ENCODE measurements around the gene CD6. TPM values are rescaled to one million over a fixed set of nuclear protein-coding genes. Genes with fewer than 3 reads are reported as not detected.
A peak's percentile ranks its signal among the peaks of the same experiment; 100 is the strongest.

The CD6 gene
- total and polyA plus RNA-seq, 9 donors, result 0.42 to 3.4 (median 0.69) TPM

- Histone ChIP-seq H3K4me1 (ENCODE audit: insufficient read depth) (peaks cover 8% of the 10 kb centered on the region), H3K4me3 (no peak overlapping the region), H3K36me3 (no peaks in the 10 kb centered on the region), H3K27me3 (no peaks in the 10 kb centered on the region), H3K9me3 (no peaks in the 10 kb centered on the region), H3K27ac (no peak overlapping the region)
- intact Hi-C loops (cut with DNase I), result no loop called here
- 71 to 79% (median 75%) methylated on average over 5 of the region's 5 CpGs for WGBS, 3 donors
- no peak for TF ChIP-seq POLR2A (IDR thresholded peaks at IDR 0.05)
- TF ChIP-seq CTCF (IDR thresholded peaks at IDR 0.05), result no peak
- no peak for TF ChIP-seq EP300 (IDR thresholded peaks at IDR 0.05)
- no peak for DNase-seq
These were observed 23.2 kb upstream of the CD6 start for GRCh38 chr11:60948250-60948649.

- no peaks in the 10 kb centered on the region for H3K27me3 ChIP-seq
- no peak for TF ChIP-seq EP300 (IDR thresholded peaks at IDR 0.05)
- no peak for TF ChIP-seq POLR2A (IDR thresholded peaks at IDR 0.05)
- no peak for TF ChIP-seq CTCF (IDR thresholded peaks at IDR 0.05)
- intact Hi-C loops (cut with DNase I), result loop anchor here in 1 of 4 donors (5.0 kb wide), 1 partner anchor 177 kb away; no protein-coding TSS in a partner anchor
- peak in 1 of 5 donors; percentile 48 for DNase-seq
- 33 to 44% (median 36%) methylated on average over 6 of the region's 6 CpGs for WGBS, 3 donors
- peak overlapping the region; percentile 47 for H3K4me3 ChIP-seq
- no peaks in the 10 kb centered on the region for H3K9me3 ChIP-seq
- peak overlapping the region in 1 of 2 donors; percentile 90 for H3K27ac ChIP-seq
- no peaks in the 10 kb centered on the region for H3K36me3 ChIP-seq
- H3K4me1 ChIP-seq (ENCODE audit: insufficient read depth), result peaks cover 8% of the 10 kb centered on the region
These were observed 21.5 kb upstream of the CD6 start for GRCh38 chr11:60950024-60950423.

GRCh38 chr11:60950933-60951605 is 20.4 kb upstream of the CD6 start:
- no peaks in the 10 kb centered on the region for H3K9me3 ChIP-seq
- H3K36me3 ChIP-seq, result no peaks in the 10 kb centered on the region
- H3K4me1 ChIP-seq (ENCODE audit: insufficient read depth), result peaks cover 8% of the 10 kb centered on the region
- no peaks in the 10 kb centered on the region for H3K27me3 ChIP-seq
- H3K27ac ChIP-seq, result peak overlapping the region; percentile 62 to 90
- TF ChIP-seq EP300 (IDR thresholded peaks at IDR 0.05) (no peak), CTCF (IDR thresholded peaks at IDR 0.05) (no peak), POLR2A (IDR thresholded peaks at IDR 0.05) (no peak)
- DNase-seq, result peak; percentile 47 to 73 (median 61)
- intact Hi-C loops (cut with DNase I), result loop anchor here in 1 of 4 donors (5.0 kb wide), 1 partner anchor 176 kb away; no protein-coding TSS in a partner anchor
- H3K4me3 ChIP-seq, result peak overlapping the region; percentile 47
- WGBS, 3 donors, result 7 to 11% (median 8%) methylated on average over 80 to 86 of the region's 86 CpGs

- Histone ChIP-seq H3K4me1 (ENCODE audit: insufficient read depth) (peaks cover 8% of the 10 kb centered on the region), H3K4me3 (peak overlapping the region; percentile 47), H3K27me3 (no peaks in the 10 kb centered on the region), H3K9me3 (no peaks in the 10 kb centered on the region), H3K36me3 (no peaks in the 10 kb centered on the region), H3K27ac (peak overlapping the region; percentile 62 to 90)
- peak in 1 of 5 donors; percentile 47 for DNase-seq
- WGBS, 3 donors, result 1 to 3% (median 3%) methylated on average over 8 of the region's 8 CpGs
- TF ChIP-seq EP300 (IDR thresholded peaks at IDR 0.05) (no peak), CTCF (IDR thresholded peaks at IDR 0.05) (no peak), POLR2A (IDR thresholded peaks at IDR 0.05) (no peak)
- intact Hi-C loops (cut with DNase I), result loop anchor here in 1 of 4 donors (5.0 kb wide), 1 partner anchor 176 kb away; no protein-coding TSS in a partner anchor
These were observed 19.9 kb upstream of the CD6 start for GRCh38 chr11:60951606-60951903.

All from ovary (tissue), 9 donors.